Caco-2 (cell line): Measurements from ENCODE around the gene LKAAEAR1. TPM values are rescaled to one million over a fixed set of nuclear protein-coding genes. Genes with fewer than 3 reads are reported as not detected.

Source experiments
- BruUV-seq: library from RNA; stranded (reverse); fragments of 400-500 nt; replicated peaks from 2 replicates; lab custom pipeline; 2021; lab: Mats Ljungman, UMichigan
- CTCF ChIA-PET: fragments of 300-600 bp; sonication (Branson Sonifier 250); formaldehyde crosslinking; loops from one replicate; lab custom pipeline; 2022; ENCODE audit warnings: antibody characterized with exemption; lab: Charles Lee
- POLR2A ChIA-PET: fragments of 300-600 bp; sonication (Branson Sonifier 250); formaldehyde crosslinking; loops from one replicate; lab custom pipeline; 2022; ENCODE audit warnings: antibody characterized with exemption; lab: Charles Lee
- DNase-seq, 2 experiments: peaks; one replicate each; pipeline versions ENCODE4 v3.0.0 to v3.0.0-alpha.2; 2020 to 2022
- H3K27me3 ChIP-seq: replicated peaks from 2 replicates; pipeline ENCODE4 v1.6.0; 2011; ENCODE audit warnings: low read length; ENCODE audit not compliant: control insufficient read depth, insufficient read depth
- H3K36me3 ChIP-seq: 2 replicates; pipeline ENCODE4 v1.5.1; 2011; ENCODE audit warnings: low read length; ENCODE audit not compliant: control insufficient read depth, insufficient read depth
- H3K4me1 ChIP-seq: fragments of 250-450 bp; sonication (Bioruptor Pico); 2 replicates; pipeline ENCODE4 v1.5.1; 2020; ENCODE audit warnings: mild to moderate bottlenecking
- H3K4me3 ChIP-seq: 2 replicates; pipeline ENCODE4 v1.5.1; 2011; ENCODE audit warnings: low read depth, mild to moderate bottlenecking, control low read depth, low read length
- H3K9me3 ChIP-seq: fragments of 250-450 bp; sonication (Bioruptor Pico); 2 replicates; pipeline ENCODE4 v1.5.1; 2020; ENCODE audit warnings: mild to moderate bottlenecking, moderate library complexity
- H3K27ac Mint-ChIP-seq: one replicate; pipeline ENCODE4 v1.8.0; 2022; ENCODE audit warnings: mixed read lengths; ENCODE audit not compliant: unreplicated experiment
- H3K27me3 Mint-ChIP-seq: one replicate; pipeline ENCODE4 v1.8.0; 2022; ENCODE audit warnings: mixed read lengths; ENCODE audit not compliant: insufficient read depth, unreplicated experiment
- H3K36me3 Mint-ChIP-seq: one replicate; pipeline ENCODE4 v1.8.0; 2022; ENCODE audit warnings: mild to moderate bottlenecking, mixed read lengths; ENCODE audit not compliant: insufficient read depth, unreplicated experiment
- H3K4me1 Mint-ChIP-seq: one replicate; pipeline ENCODE4 v1.8.0; 2022; ENCODE audit warnings: low read depth, mixed read lengths; ENCODE audit not compliant: unreplicated experiment
- H3K4me3 Mint-ChIP-seq: one replicate; pipeline ENCODE4 v1.8.0; 2022; ENCODE audit warnings: mild to moderate bottlenecking, moderate library complexity, mixed read lengths; ENCODE audit not compliant: unreplicated experiment
- H3K9me3 Mint-ChIP-seq: one replicate; pipeline ENCODE4 v1.8.0; 2022; ENCODE audit warnings: mixed read lengths; ENCODE audit not compliant: unreplicated experiment
- CTCF ChIP-seq, 2 experiments: fragments of 200-600 bp in 1 of 2; IDR thresholded peaks; 1 replicate in 1 of 2; 2 replicates in 1 of 2; pipeline versions ENCODE4 v1.5.1 to v1.8.0; 2011 to 2022; ENCODE audit warnings: antibody characterized with exemption in 1 of 2, control low read depth in 1 of 2, inconsistent platforms in 1 of 2, low read depth in 1 of 2, low read length in 1 of 2, mild to moderate bottlenecking in 1 of 2, moderate library complexity in 1 of 2; ENCODE audit not compliant: insufficient read depth in 1 of 2, severe bottlenecking in 1 of 2, unreplicated experiment in 1 of 2
- intact Hi-C: fragments of 100-400 bp; cut with micrococcal nuclease; formaldehyde crosslinking; loops from one replicate; pipeline ENCODE4 v1.10.0; 2022; ENCODE audit not compliant: unreplicated experiment
- total RNA-seq: library from RNA; stranded (reverse); gene quantifications from 2 replicates; pipeline ENCODE4 v1.2.3, GENCODE V29; 2022

LKAAEAR1 gene
- total RNA-seq, 1 experiment from 2014 or later = not detected

GRCh38 chr20:64041040-64041780, 43.0 kb downstream of the LKAAEAR1 start:
- ChIA-PET POLR2A (no interaction called here), CTCF (interaction anchor here (4.4 to 6.2 kb wide), 3 partner anchors 19 to 80 kb away, joined by 51 to 139 read pairs (median 101); partner anchors contain the start of genes PRPF6, SAMD10 and TCEA2)
- Histone ChIP-seq H3K27me3 (no peaks in the 10 kb centered on the region), H3K4me1 (peaks cover 22% of the 10 kb centered on the region), H3K9me3 (no peaks in the 10 kb centered on the region), H3K4me3 (no peak overlapping the region), H3K36me3 (no peaks in the 10 kb centered on the region)
- no peak overlapping the region for H3K27ac Mint-ChIP-seq
- DNase-seq = peak in 1 of 2 experiments; percentile 54
- peak overlapping the region; percentile 10 for H3K4me3 Mint-ChIP-seq
- intact Hi-C loops = no loop called here
- peaks cover 29% of the 10 kb centered on the region for H3K36me3 Mint-ChIP-seq
- H3K27me3 Mint-ChIP-seq = peaks cover 8% of the 10 kb centered on the region
- no peaks in the 10 kb centered on the region for H3K4me1 Mint-ChIP-seq
- TF ChIP-seq CTCF (IDR thresholded peaks at IDR 0.05; ENCODE audit: insufficient read depth in 1 of 2, low read depth in 1 of 2, low read length in 1 of 2, severe bottlenecking in 1 of 2, unreplicated experiment in 1 of 2) = no peak
- H3K9me3 Mint-ChIP-seq = no peaks in the 10 kb centered on the region
- BruUV-seq = no TSS peak

GRCh38 chr20:64040231-64041039, 43.8 kb downstream of the LKAAEAR1 start:
- ChIA-PET CTCF (interaction anchor here (0.5 to 6.2 kb wide), 10 partner anchors 12 to 502 kb away, joined by 4 to 139 read pairs (median 31); partner anchors contain the start of genes LKAAEAR1, PRPF6, PTK6 and SAMD10), POLR2A (no interaction called here)
- no peaks in the 10 kb centered on the region for H3K4me1 Mint-ChIP-seq
- no peaks in the 10 kb centered on the region for H3K27me3 ChIP-seq
- H3K9me3 Mint-ChIP-seq = no peaks in the 10 kb centered on the region
- peaks cover 3% of the 10 kb centered on the region for H3K27me3 Mint-ChIP-seq
- intact Hi-C loops = no loop called here
- no peaks in the 10 kb centered on the region for H3K36me3 ChIP-seq
- H3K9me3 ChIP-seq = no peaks in the 10 kb centered on the region
- H3K4me1 ChIP-seq = peaks cover 26% of the 10 kb centered on the region
- BruUV-seq = no TSS peak
- DNase-seq = no peak
- TF ChIP-seq CTCF (IDR thresholded peaks at IDR 0.05; ENCODE audit: insufficient read depth in 1 of 2, low read depth in 1 of 2, low read length in 1 of 2, severe bottlenecking in 1 of 2, unreplicated experiment in 1 of 2) = no peak
- H3K4me3 ChIP-seq = no peak overlapping the region
- no peak overlapping the region for H3K27ac Mint-ChIP-seq
- H3K36me3 Mint-ChIP-seq = peaks cover 37% of the 10 kb centered on the region
- H3K4me3 Mint-ChIP-seq = peak overlapping the region; percentile 10
